Spleen (tissue), 7 donors: ENCODE measurements around the gene FOXRED1.
A peak's percentile ranks its signal among the peaks of the same experiment; 100 is the strongest.

Source experiments
- CTCF ChIP-seq, 11 experiments: fragments of 200-600 bp in 7 of 11; fragments of 450-650 bp in 4 of 11; sonication (generic) in 4 of 11; IDR thresholded peaks in 8 of 11; conservative IDR thresholded peaks in 3 of 11; 1 replicate in 7 of 11; 2 replicates in 4 of 11; pipeline versions ENCODE4 v1.4.0 to v1.8.0; 2016 to 2021; ENCODE audit warnings: antibody characterized with exemption in 11 of 11, inconsistent platforms in 4 of 11, mild to moderate bottlenecking in 1 of 11
- POLR2A ChIP-seq, 3 donors: fragments of 450-650 bp; IDR thresholded peaks; one replicate each; pipeline ENCODE4 v1.5.1; 2017; ENCODE audit warnings: antibody characterized with exemption in 3 of 3, mild to moderate bottlenecking in 1 of 3
- POLR2AphosphoS5 ChIP-seq, 3 donors: sonication (generic); formaldehyde crosslinking; IDR thresholded peaks; one replicate each; pipeline ENCODE4 v1.5.1; 2017; ENCODE audit warnings: antibody characterized with exemption in 3 of 3
- donor health status: DM: no; HTN: no; CAD: no; lungs with moderate emphysema.
- donor health status: DM: no; HTN: no; CAD: no.
- donor health status: DM: no; HTN: no; CAD: no.

DNA sequence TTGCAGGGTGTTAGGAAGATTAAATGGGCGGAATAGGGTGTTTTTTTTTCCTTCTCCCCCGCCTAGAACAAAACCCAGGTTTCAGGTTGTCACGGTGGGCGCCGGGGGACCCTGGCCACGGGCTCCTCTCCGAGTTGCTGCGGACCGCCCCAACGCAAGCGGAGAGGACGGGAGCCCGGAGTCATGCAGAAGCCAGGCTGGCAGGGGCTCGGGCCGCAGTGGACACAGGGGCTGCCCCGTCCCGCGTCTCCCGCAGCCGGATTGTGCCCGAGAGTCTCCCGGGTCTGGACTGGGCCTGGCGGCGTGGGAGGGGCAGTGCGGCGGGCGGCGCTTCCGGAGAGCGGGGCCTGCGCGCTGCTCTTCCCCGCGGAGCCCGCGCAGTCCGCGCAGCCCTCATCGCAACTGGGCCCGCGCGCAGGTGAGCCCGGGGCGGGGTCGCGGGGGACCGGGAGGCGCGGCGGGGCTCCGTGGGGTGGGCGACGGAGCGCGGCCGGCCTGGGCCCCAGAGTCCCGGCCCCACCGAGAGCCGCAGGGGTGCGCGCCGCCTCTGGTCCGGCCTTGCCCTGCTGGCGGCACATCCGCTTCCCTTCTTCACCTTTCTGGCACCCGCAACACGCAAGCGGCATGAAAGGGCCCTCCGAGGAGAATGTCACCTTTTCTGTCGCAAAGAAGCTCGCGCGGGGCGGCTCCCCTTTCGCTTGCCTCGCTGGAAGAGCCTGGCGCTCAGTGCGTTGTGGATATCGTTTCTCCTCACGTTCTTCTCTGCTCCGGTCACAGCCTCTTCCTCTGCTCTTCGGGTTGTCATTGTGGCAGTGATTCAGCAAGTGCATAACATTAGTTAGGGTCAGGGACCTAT is 14.0 kb downstream of the FOXRED1 start, which contains the start of gene TIRAP:
- peak in 1 of 3 donors; percentile 51 for TF ChIP-seq POLR2A (IDR thresholded peaks at IDR 0.05)
- peak in 7 of 11 experiments; percentile 26 to 53 (median 38) for TF ChIP-seq CTCF (IDR thresholded peaks at IDR 0.05 in 8 of 11, conservative IDR thresholded peaks at IDR 0.05 in 3 of 11)
- peak; percentile 79 to 82 (median 80) for TF ChIP-seq POLR2AphosphoS5 (IDR thresholded peaks at IDR 0.05)
